HL-60 (cell line): Measurements from ENCODE around the gene EFTUD2.

Experiments
- DNase-seq, 2 experiments: peaks; one replicate each; pipeline ENCODE4 v3.0.0-alpha.2; 2010 to 2020; ENCODE audit warnings: low read depth in 1 of 2, low spot score in 1 of 2
- H3K27ac ChIP-seq: fragments of 250-450 bp; sonication (Bioruptor Pico); replicated peaks from 2 replicates; pipeline ENCODE4 v1.5.1; 2020; ENCODE audit warnings: mild to moderate bottlenecking, moderate library complexity
- H3K27me3 ChIP-seq: fragments of 250-450 bp; sonication (Bioruptor Pico); 2 replicates; pipeline ENCODE4 v1.5.1; 2021; ENCODE audit warnings: mild to moderate bottlenecking, moderate library complexity; ENCODE audit not compliant: insufficient read depth, poor library complexity, severe bottlenecking
- H3K4me3 ChIP-seq: replicated peaks from 2 replicates; pipeline ENCODE4 v1.5.1; 2011; ENCODE audit warnings: mild to moderate bottlenecking, control low read depth, low read length; ENCODE audit not compliant: insufficient read depth
- GABPA ChIP-seq: IDR thresholded peaks from 2 replicates; pipeline ENCODE4 v1.6.1; 2012; ENCODE audit warnings: low read depth
- POLR2AphosphoS5 ChIP-seq: IDR thresholded peaks from 2 replicates; pipeline ENCODE4 v1.6.1; 2012; ENCODE audit warnings: low read depth
- SPI1 ChIP-seq: IDR thresholded peaks from 2 replicates; pipeline ENCODE4 v1.6.1; 2012; ENCODE audit warnings: low read depth, mild to moderate bottlenecking, borderline replicate concordance
- TF ChIP-seq, protein P1 (sequence below): IDR thresholded peaks from 2 replicates; pipeline ENCODE4 v1.6.1; 2012; ENCODE audit warnings: low read depth; ENCODE audit not compliant: insufficient replicate concordance
- TF ChIP-seq, protein P2 (sequence below): IDR thresholded peaks from one replicate; pipeline ENCODE4 v1.5.1; 2011; ENCODE audit warnings: low read length, control low read depth, inconsistent platforms; ENCODE audit not compliant: insufficient read depth

Gene EFTUD2

DNA sequence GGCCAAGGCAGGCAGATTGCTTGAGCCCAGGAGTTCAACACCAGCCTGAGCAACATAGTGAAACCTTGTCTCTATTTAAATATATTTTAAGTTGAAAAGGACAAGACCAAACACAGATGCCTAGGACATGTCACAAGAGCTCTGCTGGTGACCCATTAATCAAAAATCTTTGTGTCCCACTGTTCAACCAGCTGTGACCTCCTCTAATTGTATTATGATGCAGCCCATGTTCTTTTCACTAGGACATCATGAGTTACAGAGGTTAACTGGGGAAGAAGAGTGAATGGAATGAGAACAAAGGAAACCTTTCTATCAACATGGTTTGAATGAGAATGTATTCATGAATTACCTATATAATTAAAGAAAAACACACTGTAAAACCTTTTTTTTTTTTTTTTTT lies 7.0 kb downstream of the EFTUD2 start:
- DNase-seq, result no peak
- H3K27me3 ChIP-seq, result no peaks in the 10 kb centered on the region
- H3K4me3 ChIP-seq, result no peak overlapping the region
- no peak overlapping the region for H3K27ac ChIP-seq
- TF ChIP-seq POLR2AphosphoS5, result no peak
- no peak for TF ChIP-seq SPI1
- TF ChIP-seq, protein P1, sequence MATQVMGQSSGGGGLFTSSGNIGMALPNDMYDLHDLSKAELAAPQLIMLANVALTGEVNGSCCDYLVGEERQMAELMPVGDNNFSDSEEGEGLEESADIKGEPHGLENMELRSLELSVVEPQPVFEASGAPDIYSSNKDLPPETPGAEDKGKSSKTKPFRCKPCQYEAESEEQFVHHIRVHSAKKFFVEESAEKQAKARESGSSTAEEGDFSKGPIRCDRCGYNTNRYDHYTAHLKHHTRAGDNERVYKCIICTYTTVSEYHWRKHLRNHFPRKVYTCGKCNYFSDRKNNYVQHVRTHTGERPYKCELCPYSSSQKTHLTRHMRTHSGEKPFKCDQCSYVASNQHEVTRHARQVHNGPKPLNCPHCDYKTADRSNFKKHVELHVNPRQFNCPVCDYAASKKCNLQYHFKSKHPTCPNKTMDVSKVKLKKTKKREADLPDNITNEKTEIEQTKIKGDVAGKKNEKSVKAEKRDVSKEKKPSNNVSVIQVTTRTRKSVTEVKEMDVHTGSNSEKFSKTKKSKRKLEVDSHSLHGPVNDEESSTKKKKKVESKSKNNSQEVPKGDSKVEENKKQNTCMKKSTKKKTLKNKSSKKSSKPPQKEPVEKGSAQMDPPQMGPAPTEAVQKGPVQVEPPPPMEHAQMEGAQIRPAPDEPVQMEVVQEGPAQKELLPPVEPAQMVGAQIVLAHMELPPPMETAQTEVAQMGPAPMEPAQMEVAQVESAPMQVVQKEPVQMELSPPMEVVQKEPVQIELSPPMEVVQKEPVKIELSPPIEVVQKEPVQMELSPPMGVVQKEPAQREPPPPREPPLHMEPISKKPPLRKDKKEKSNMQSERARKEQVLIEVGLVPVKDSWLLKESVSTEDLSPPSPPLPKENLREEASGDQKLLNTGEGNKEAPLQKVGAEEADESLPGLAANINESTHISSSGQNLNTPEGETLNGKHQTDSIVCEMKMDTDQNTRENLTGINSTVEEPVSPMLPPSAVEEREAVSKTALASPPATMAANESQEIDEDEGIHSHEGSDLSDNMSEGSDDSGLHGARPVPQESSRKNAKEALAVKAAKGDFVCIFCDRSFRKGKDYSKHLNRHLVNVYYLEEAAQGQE, result no peak
- no peak for TF ChIP-seq GABPA
- TF ChIP-seq, protein P2, sequence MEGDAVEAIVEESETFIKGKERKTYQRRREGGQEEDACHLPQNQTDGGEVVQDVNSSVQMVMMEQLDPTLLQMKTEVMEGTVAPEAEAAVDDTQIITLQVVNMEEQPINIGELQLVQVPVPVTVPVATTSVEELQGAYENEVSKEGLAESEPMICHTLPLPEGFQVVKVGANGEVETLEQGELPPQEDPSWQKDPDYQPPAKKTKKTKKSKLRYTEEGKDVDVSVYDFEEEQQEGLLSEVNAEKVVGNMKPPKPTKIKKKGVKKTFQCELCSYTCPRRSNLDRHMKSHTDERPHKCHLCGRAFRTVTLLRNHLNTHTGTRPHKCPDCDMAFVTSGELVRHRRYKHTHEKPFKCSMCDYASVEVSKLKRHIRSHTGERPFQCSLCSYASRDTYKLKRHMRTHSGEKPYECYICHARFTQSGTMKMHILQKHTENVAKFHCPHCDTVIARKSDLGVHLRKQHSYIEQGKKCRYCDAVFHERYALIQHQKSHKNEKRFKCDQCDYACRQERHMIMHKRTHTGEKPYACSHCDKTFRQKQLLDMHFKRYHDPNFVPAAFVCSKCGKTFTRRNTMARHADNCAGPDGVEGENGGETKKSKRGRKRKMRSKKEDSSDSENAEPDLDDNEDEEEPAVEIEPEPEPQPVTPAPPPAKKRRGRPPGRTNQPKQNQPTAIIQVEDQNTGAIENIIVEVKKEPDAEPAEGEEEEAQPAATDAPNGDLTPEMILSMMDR, result no peak

GRCh38 chr17:44889003-44889402 lies 10.2 kb downstream of the EFTUD2 start:
- no peak for DNase-seq
- TF ChIP-seq, protein P2, result no peak
- no peak for TF ChIP-seq SPI1
- TF ChIP-seq, protein P1, result no peak
- TF ChIP-seq GABPA, result no peak
- TF ChIP-seq POLR2AphosphoS5, result no peak
- Histone ChIP-seq H3K27ac (peak overlapping the region; percentile 64), H3K27me3 (no peaks in the 10 kb centered on the region), H3K4me3 (no peak overlapping the region)

DNA sequence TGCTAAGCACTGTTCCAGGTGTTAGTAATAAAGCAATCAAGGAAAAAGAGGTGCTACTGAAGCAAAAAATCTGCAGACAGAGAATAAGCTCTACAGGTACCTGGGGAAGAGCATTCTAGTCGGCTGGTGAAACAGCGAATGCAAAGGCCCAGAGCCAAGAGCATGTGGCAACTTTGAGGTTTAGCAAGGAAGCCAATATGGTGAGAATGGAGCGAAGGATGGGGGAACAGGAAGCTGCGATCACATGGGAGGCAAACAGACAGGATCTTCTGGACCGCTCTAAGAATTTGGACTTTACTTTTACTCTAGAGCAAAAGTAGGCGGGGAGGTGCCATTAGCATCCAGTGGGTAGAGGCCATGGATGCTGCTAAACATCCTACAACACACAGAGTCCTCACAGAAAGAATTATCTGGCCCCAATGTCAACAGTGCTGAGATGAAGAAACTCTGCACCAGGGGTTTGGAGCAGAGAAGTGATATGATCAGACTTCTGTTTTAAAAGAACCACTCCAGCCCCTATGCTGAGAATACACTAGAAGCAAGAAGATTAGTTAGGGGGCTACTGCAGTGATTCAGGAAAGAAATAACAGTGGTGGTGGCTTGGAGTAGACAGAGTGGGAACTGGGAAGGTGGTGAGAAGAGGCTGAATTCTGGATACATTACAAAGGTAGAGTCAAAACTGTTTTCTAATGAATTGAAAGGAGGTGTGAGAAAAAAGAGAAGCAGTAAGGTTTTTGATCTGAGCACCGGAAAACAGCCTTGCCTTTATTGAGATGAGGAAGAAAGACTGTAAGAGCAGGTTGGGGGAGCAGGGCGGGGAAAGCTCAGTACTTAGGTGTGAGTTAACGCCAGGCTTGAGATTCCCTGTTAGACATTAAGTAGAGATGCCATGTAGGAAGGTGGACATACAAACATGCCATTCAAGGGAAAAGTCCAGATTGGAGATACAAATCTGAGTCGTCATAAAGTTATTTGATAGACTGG lies 11.0 kb downstream of the EFTUD2 start:
- DNase-seq, result peak; percentile 51 to 86

GRCh38 chr17:44887016-44887415 lies 12.2 kb downstream of the EFTUD2 start:
- Histone ChIP-seq H3K27me3 (no peaks in the 10 kb centered on the region), H3K27ac (no peak overlapping the region), H3K4me3 (no peak overlapping the region)
- no peak for TF ChIP-seq SPI1
- no peak for DNase-seq

More for the DNA sequence above, 11.0 kb downstream of the EFTUD2 start:
- no peak overlapping the region for H3K4me3 ChIP-seq
- H3K27ac ChIP-seq, result peak overlapping the region; percentile 64
- TF ChIP-seq GABPA, result no peak
- TF ChIP-seq POLR2AphosphoS5, result peak; percentile 56
- no peaks in the 10 kb centered on the region for H3K27me3 ChIP-seq

- DNase-seq, result no peak
- TF ChIP-seq POLR2AphosphoS5, result no peak
- no peak overlapping the region for H3K4me3 ChIP-seq
Measured at GRCh38 chr17:44884941-44885340, 14.3 kb downstream of the EFTUD2 start.

More at GRCh38 chr17:44884941-44885340, 14.3 kb downstream of the EFTUD2 start:
- Histone ChIP-seq H3K27ac (no peak overlapping the region), H3K27me3 (no peaks in the 10 kb centered on the region)
